ENCODE measurements around the gene TDRD9. TPM values are rescaled to one million over a fixed set of nuclear protein-coding genes. Genes with fewer than 3 reads are reported as not detected.
"Not testable (repeated sequence)": the region's sequence is repeated elsewhere in the genome, so short reads cannot be mapped to it uniquely, and the experiment has no call there.

TDRD9 gene
- total RNA-seq, 3 donors from 2014 or later: 0.96 to 4.0 (median 2.9) TPM

GRCh38 chr14:103980623-103981238 is 52.5 kb downstream of the TDRD9 start:
- intact Hi-C loops (cut with DNase I; ENCODE audit: low total_unique reads); H3K36me3 ChIP-seq; H3K27ac ChIP-seq; H3K27me3 ChIP-seq; H3K4me1 ChIP-seq; H3K9me3 ChIP-seq; H3K4me3 ChIP-seq: not testable (repeated sequence)
- TF ChIP-seq CTCF (IDR thresholded peaks at IDR 0.05): peak in 2 of 3 donors; percentile 53 to 65
- DNase-seq (ENCODE audit: low spot score in 2 of 2): peak in 1 of 2 donors; percentile 32

DNA sequence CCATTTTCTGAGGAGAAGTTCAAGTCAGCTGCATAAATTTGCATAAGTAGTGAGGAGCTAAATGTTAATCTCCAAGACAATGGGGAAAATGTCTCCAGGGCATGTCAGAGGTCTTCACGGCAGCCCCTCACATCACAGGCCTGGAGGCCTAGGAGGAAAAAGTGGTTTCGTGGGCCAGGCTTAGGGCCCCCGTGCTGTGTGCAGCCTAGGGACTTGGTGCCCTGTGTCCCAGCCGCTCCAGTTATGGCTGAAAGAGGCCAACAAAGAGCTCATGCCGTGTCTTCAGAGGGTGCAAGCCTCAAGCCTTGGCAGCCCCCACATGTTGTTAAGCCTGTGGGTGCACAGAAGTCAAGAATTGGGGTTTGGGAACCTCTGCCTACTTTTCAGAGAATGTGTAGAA is 55.9 kb downstream of the TDRD9 start:
- no peak for DNase-seq (ENCODE audit: low spot score in 2 of 2)
- TF ChIP-seq POLR2A (IDR thresholded peaks at IDR 0.05) (no peak), POLR2AphosphoS5 (IDR thresholded peaks at IDR 0.05) (no peak), CTCF (IDR thresholded peaks at IDR 0.05) (no peak)
- Histone ChIP-seq H3K4me3 (no peak overlapping the region), H3K9me3 (peaks cover 0 to 5% of the 10 kb centered on the region in 2 donors), H3K4me1 (no peaks in the 10 kb centered on the region), H3K27me3 (no peaks in the 10 kb centered on the region), H3K36me3 (no peaks in the 10 kb centered on the region), H3K27ac (no peak overlapping the region)
- intact Hi-C loops (cut with DNase I; ENCODE audit: low total_unique reads): no loop called here

GRCh38 chr14:103989034-103989433 is 60.8 kb downstream of the TDRD9 start:
- Histone ChIP-seq H3K4me1 (no peaks in the 10 kb centered on the region), H3K36me3 (no peaks in the 10 kb centered on the region), H3K27me3 (no peaks in the 10 kb centered on the region), H3K4me3 (no peak overlapping the region), H3K27ac (no peak overlapping the region), H3K9me3 (peaks cover 0 to 9% of the 10 kb centered on the region in 2 donors)
- intact Hi-C loops (cut with DNase I; ENCODE audit: low total_unique reads): no loop called here
- no peak for DNase-seq (ENCODE audit: low spot score in 2 of 2)
- no peak for TF ChIP-seq POLR2A (IDR thresholded peaks at IDR 0.05)
- no peak for TF ChIP-seq POLR2AphosphoS5 (IDR thresholded peaks at IDR 0.05)
- no peak for TF ChIP-seq CTCF (IDR thresholded peaks at IDR 0.05)

- Histone ChIP-seq H3K27ac (no peak overlapping the region), H3K27me3 (no peaks in the 10 kb centered on the region), H3K4me3 (no peak overlapping the region), H3K36me3 (no peaks in the 10 kb centered on the region), H3K4me1 (no peaks in the 10 kb centered on the region), H3K9me3 (peaks cover 0 to 9% of the 10 kb centered on the region in 2 donors)
- intact Hi-C loops (cut with DNase I; ENCODE audit: low total_unique reads): no loop called here
- DNase-seq (ENCODE audit: low spot score in 2 of 2): no peak
- TF ChIP-seq POLR2A (IDR thresholded peaks at IDR 0.05) (no peak), CTCF (IDR thresholded peaks at IDR 0.05) (no peak), POLR2AphosphoS5 (IDR thresholded peaks at IDR 0.05) (no peak)
Measured at GRCh38 chr14:103989964-103990363, 61.7 kb downstream of the TDRD9 start.

DNA sequence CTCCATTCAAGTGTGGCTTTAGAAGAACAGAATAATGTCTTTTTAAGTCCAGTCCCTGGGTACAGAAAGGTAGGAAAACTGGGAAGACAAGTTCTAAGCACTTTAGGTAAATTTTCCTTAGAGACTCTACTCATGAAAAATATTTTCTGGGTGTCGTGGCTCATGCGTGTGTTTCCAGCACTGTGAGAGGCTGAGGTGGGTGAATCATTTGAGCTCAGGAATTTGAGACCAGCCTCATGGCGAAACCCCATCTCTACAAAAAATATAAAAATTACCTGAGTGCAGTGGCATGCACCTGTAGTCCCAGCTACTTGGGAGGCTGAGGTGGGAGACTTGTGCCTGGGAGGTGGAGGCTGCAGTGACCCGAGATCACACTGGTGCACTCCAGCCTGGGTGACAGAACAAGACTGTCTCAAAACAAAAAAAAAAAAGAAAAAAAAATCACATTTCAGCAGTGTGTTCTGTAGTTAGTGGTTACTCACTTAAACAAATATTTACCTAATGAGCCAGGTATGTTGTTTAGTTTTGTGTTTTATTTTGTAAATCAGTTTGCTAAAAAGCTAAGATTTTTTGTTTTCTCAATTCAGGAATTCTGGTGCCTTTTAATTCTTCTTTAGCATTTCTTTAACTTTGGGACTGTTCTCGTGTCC is 66.4 kb downstream of the TDRD9 start:
- TF ChIP-seq POLR2A (IDR thresholded peaks at IDR 0.05) (no peak), CTCF (IDR thresholded peaks at IDR 0.05) (no peak), POLR2AphosphoS5 (IDR thresholded peaks at IDR 0.05) (no peak)
- H3K4me1 ChIP-seq: no peaks in the 10 kb centered on the region
- no peak overlapping the region for H3K27ac ChIP-seq
- H3K4me3 ChIP-seq: no peak overlapping the region
- DNase-seq (ENCODE audit: low spot score in 2 of 2): no peak
- intact Hi-C loops (cut with DNase I; ENCODE audit: low total_unique reads): no loop called here
- no peaks in the 10 kb centered on the region for H3K36me3 ChIP-seq
- H3K9me3 ChIP-seq: no peaks in the 10 kb centered on the region
- H3K27me3 ChIP-seq: no peaks in the 10 kb centered on the region

Measured in breast epithelium (tissue), 4 donors.